Activated CD4-positive, alpha-beta T cell treated with anti-CD3 and anti-CD28 coated beads for 36 hours (primary cell): ENCODE data around the gene TBCCD1. TPM values are rescaled to one million over a fixed set of nuclear protein-coding genes. Genes with fewer than 3 reads are reported as not detected.
A peak's percentile ranks its signal among the peaks of the same experiment; 100 is the strongest.

ENCODE experiments used
- ATAC-seq: fragments of 200-7000 bp; cut with Tn5 transposase; one replicate; pipeline ENCODE4 v1.10.0; 2021; ENCODE audit warnings: mild to moderate bottlenecking, moderate library complexity
- CTCF ChIA-PET: fragments of 350-600 bp; sonication (Branson Sonifier 250); formaldehyde crosslinking; loops from one replicate; lab custom pipeline; 2021; ENCODE audit warnings: antibody characterized with exemption; lab: Charles Lee
- POLR2A ChIA-PET: fragments of 350-600 bp; sonication (Branson Sonifier 250); formaldehyde crosslinking; loops from one replicate; lab custom pipeline; 2021; ENCODE audit warnings: antibody characterized with exemption, inconsistent platforms; lab: Charles Lee
- DNase-seq: peaks from one replicate; pipeline ENCODE4 v3.0.0-alpha.2; 2020
- H3K27ac Mint-ChIP-seq: one replicate; pipeline ENCODE4 v1.8.0; 2021; ENCODE audit warnings: mixed read lengths
- H3K27me3 Mint-ChIP-seq: one replicate; pipeline ENCODE4 v1.8.0; 2021; ENCODE audit warnings: mixed read lengths
- H3K36me3 Mint-ChIP-seq: one replicate; pipeline ENCODE4 v1.8.0; 2021; ENCODE audit warnings: low read depth, mixed read lengths
- H3K4me1 Mint-ChIP-seq: one replicate; pipeline ENCODE4 v1.8.0; 2021; ENCODE audit warnings: mixed read lengths
- H3K4me3 Mint-ChIP-seq: one replicate; pipeline ENCODE4 v1.8.0; 2021; ENCODE audit warnings: mild to moderate bottlenecking, moderate library complexity, mixed read lengths
- H3K9me3 Mint-ChIP-seq: one replicate; pipeline ENCODE4 v1.8.0; 2021; ENCODE audit warnings: low read depth, mixed read lengths
- intact Hi-C, 2 experiments: fragments of 100-400 bp; cut with DNase I in 1 of 2; cut with micrococcal nuclease in 1 of 2; formaldehyde crosslinking; loops; one replicate each; pipeline versions ENCODE4 v1.14.2 to v1.15.1; 2022 to 2024; cut with DNase I, micrococcal nuclease
- total RNA-seq, 2 experiments: library from RNA; stranded (reverse); gene quantifications; one replicate each; pipeline ENCODE4 v1.2.3, GENCODE V29; 2021

Gene TBCCD1
- total RNA-seq, 2 experiments from 2014 or later: 10.5 to 11.4 TPM

DNA sequence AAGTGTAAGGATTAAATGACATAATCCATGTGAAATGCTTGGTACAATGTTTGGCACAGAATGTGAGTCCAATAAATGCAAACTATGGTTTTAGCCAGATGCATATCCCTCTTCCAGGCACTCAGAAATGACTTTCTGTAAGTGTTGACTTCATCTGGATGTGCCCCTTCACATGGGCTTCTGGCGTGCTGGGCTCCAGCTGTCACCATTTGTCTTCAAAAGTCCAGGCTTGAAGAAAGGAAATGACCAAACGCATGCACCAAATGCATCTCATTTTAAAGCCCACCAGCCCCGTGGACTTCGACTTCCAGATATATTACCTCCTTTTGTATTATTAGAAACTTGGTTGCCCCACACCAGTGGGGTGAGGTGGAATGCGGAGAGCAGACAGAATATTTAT, 46.7 kb downstream of the TBCCD1 start:
- POLR2A ChIA-PET: interaction anchor here (1.5 kb wide), 1 partner anchor 12 kb away, joined by 4 read pairs; no protein-coding TSS in a partner anchor
- no peaks in the 10 kb centered on the region for H3K27me3 Mint-ChIP-seq
- H3K27ac Mint-ChIP-seq: peak overlapping the region; percentile 71
- no peak overlapping the region for H3K4me3 Mint-ChIP-seq
- peaks cover 4% of the 10 kb centered on the region for H3K36me3 Mint-ChIP-seq
- CTCF ChIA-PET: interaction anchor here (0.6 to 5.5 kb wide), 8 partner anchors 8 to 698 kb away, joined by 3 to 59 read pairs (median 4); no protein-coding TSS in a partner anchor
- intact Hi-C loops: no loop called here
- peaks cover 6% of the 10 kb centered on the region for H3K9me3 Mint-ChIP-seq
- DNase-seq: no peak
- no peak for ATAC-seq
- peaks cover 67% of the 10 kb centered on the region for H3K4me1 Mint-ChIP-seq

DNA sequence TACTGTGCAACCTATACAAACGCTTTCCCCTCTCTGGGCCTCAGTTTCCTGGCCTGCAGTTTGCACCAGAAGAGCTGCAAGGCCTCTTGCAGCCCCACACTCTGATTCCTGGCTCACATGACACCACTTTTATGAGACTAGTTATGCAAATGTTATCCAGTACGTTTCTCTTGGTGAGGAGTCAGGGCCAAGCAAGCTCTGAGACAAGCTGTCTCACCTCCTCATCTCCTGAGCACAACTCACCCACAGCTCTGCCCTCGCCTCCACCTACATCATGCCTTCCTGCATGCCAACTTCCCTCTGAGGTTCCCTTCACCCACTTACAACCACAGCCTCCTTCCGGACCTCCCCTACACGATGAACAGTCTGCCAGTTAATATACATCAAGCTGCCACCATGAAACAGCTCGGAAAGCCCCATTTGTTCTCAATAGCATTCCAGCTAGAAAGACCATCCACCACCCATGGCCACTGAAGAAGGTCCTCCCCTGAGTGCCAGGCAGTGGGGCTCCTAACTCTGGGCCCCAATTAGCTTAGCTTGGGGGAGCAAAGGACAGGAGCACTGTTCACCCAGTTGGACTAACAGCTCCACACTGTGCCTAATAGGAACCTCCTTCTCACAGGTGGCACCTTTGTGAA, 48.0 kb downstream of the TBCCD1 start:
- DNase-seq (peak; percentile 84), ATAC-seq (peak; percentile 68)
- H3K36me3 Mint-ChIP-seq: peaks cover 4% of the 10 kb centered on the region
- ChIA-PET CTCF (interaction anchor here (0.6 to 5.5 kb wide), 11 partner anchors 8 to 302 kb away, joined by 3 to 59 read pairs (median 4); no protein-coding TSS in a partner anchor), POLR2A (interaction anchor here (0.7 to 2.0 kb wide), 6 partner anchors 13 to 581 kb away, joined by 3 to 27 read pairs (median 4); partner anchors contain the start of genes DNAJB11 and TRA2B)
- H3K4me3 Mint-ChIP-seq: peak overlapping the region; percentile 36
- peaks cover 80% of the 10 kb centered on the region for H3K4me1 Mint-ChIP-seq
- no peaks in the 10 kb centered on the region for H3K27me3 Mint-ChIP-seq
- intact Hi-C loops: no loop called here
- peak overlapping the region; percentile 93 for H3K27ac Mint-ChIP-seq
- H3K9me3 Mint-ChIP-seq: peaks cover 6% of the 10 kb centered on the region

DNA sequence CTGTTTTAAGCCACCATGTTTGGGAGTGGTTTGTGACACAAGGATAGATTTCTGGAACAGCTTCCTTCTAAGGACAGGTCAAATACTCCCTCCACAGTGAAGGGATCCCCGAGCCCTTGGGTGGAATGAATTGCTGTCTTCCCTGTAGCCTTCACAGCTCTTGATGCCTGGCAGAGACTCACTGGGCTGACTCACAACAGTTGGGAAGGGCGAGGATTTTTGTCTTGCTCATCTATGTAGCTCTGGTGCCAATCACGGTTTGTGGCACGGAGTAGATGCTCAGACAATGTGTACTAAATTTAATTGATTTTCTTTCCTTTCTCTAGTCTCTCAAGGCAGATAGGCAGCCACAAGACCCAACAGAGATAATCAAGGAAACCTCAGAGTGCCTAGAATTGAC, 49.9 kb downstream of the TBCCD1 start:
- intact Hi-C loops: no loop called here
- Mint-ChIP-seq H3K36me3 (peaks cover 4% of the 10 kb centered on the region), H3K4me1 (peaks cover 93% of the 10 kb centered on the region), H3K9me3 (peaks cover 6% of the 10 kb centered on the region), H3K27ac (peak overlapping the region; percentile 38), H3K4me3 (no peak overlapping the region), H3K27me3 (no peaks in the 10 kb centered on the region)
- POLR2A ChIA-PET: interaction anchor here (1.2 kb wide), 1 partner anchor 15 kb away, joined by 3 read pairs; no protein-coding TSS in a partner anchor
- CTCF ChIA-PET: interaction anchor here (0.5 to 5.5 kb wide), 8 partner anchors 10 to 267 kb away, joined by 3 to 59 read pairs (median 4); no protein-coding TSS in a partner anchor
- ATAC-seq (no peak), DNase-seq (peak; percentile 41)

DNA sequence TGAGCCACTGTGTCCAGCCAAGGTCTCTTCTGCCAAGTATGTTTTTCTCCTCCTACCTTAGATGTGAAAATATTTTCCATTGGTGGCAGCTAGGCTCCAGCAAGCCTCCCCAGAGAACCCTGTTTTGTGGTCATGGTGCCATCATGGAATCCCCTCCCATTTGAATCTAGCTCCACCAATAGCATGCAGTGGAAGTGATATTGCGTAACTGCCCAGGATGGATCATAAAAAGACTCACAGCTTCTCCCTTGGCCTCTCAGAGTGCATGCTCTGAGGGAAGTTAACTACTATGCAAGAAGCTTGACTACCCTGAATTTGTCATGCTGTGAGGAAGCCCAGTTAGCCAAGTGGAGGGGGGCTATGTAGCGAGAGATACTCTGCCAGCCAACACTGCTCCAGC, 50.5 kb downstream of the TBCCD1 start:
- intact Hi-C loops: no loop called here
- no peak for DNase-seq
- H3K4me1 Mint-ChIP-seq: peaks cover 95% of the 10 kb centered on the region
- peaks cover 4% of the 10 kb centered on the region for H3K36me3 Mint-ChIP-seq
- POLR2A ChIA-PET: interaction anchor here (1.2 kb wide), 1 partner anchor 16 kb away, joined by 3 read pairs; no protein-coding TSS in a partner anchor
- CTCF ChIA-PET: interaction anchor here (0.5 to 5.5 kb wide), 7 partner anchors 10 to 266 kb away, joined by 3 to 59 read pairs (median 4); no protein-coding TSS in a partner anchor
- ATAC-seq: no peak
- peaks cover 6% of the 10 kb centered on the region for H3K9me3 Mint-ChIP-seq
- no peaks in the 10 kb centered on the region for H3K27me3 Mint-ChIP-seq
- no peak overlapping the region for H3K4me3 Mint-ChIP-seq
- H3K27ac Mint-ChIP-seq: no peak overlapping the region

DNA sequence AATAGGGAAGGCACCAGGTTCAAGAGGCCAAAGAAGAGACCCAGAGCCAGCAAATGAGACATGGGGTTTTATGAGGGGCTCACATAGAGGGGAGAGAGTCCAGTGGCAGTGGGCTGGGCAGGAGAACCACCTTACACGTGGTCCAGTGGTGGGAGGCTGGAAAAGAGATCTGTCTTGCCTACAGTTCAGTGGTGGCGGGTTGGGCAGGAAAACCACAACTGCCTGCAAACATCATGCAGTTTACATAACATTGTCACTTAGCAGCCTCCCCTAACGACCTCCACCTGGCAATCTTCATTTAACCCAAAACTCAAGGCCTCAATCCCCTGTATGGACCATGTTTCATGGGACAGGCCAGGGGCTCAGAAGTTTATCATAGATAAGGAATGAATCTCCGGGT, 52.0 kb downstream of the TBCCD1 start:
- CTCF ChIA-PET: interaction anchor here (0.6 to 1.2 kb wide), 3 partner anchors 14 to 279 kb away, joined by 3 to 5 read pairs (median 4); no protein-coding TSS in a partner anchor
- intact Hi-C loops: loop anchor here in 1 of 2 experiments (2.0 kb wide), 1 partner anchor 96 kb away; no protein-coding TSS in a partner anchor
- Mint-ChIP-seq H3K4me1 (peaks cover 95% of the 10 kb centered on the region), H3K36me3 (peaks cover 4% of the 10 kb centered on the region), H3K27me3 (no peaks in the 10 kb centered on the region), H3K4me3 (no peak overlapping the region), H3K9me3 (peaks cover 6% of the 10 kb centered on the region), H3K27ac (peak overlapping the region; percentile 79)
- DNase-seq (peak; percentile 56), ATAC-seq (no peak)
- POLR2A ChIA-PET: no interaction called here

DNA sequence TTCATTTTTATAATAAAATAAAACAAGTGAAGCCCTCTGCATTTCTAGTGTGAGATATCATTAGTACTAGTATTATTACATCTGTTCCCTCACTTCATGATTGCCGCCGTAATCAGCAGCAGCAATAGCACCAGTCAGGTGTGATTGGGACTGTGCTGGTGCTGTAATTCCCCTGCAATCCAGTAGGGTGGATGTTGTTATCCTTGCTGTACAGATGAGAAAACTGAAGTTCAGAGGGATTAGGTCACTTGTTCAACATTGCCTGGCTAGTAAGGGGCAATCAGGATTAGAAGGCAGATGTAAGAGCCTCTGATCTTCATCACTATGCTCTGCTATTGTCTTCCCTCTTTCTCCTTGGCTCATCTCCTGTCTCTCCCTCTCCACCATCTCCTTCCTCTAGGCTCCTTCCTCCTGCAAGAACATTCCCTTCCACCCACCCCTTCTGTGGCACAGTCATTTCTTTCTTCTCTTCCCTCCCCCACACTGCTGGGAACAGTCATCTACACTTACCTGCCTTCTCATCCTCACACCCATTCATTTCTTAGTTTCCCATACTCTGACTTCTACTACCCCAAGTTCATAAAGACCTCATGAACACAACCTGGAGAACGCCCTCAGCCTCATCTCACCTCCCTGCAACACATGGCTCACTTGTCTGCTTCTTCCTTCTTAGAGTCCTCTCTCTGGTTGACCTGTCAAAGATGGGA, 52.7 kb downstream of the TBCCD1 start:
- POLR2A ChIA-PET: no interaction called here
- H3K4me1 Mint-ChIP-seq: peaks cover 95% of the 10 kb centered on the region
- intact Hi-C loops: loop anchor here (1.0 to 5.0 kb wide), 5 partner anchors 20 to 368 kb away; no protein-coding TSS in a partner anchor

DNA sequence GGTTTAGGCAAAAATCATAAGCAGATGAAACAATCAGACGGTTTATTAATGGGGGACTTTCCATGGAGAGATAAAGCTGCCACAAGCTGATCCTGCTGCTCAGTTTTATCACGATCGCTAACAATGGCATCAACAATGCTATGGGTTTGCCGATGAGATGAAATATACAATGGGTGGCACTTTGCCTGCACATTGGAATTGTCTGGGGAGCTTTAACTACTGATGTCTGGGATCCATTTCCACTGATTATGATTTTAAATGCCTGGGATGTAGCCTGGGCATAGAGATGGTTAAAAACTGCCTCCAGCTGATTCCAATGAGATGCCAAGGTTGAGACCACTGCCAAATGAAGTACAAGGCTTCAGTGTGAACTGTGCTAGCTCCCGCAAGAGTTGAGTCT, 53.8 kb downstream of the TBCCD1 start:
- no peak overlapping the region for H3K27ac Mint-ChIP-seq
- H3K4me3 Mint-ChIP-seq: no peak overlapping the region

More for the DNA sequence above, 52.7 kb downstream of the TBCCD1 start:
- CTCF ChIA-PET: interaction anchor here (0.7 to 1.6 kb wide), 3 partner anchors 19 to 264 kb away, joined by 3 to 11 read pairs (median 3); no protein-coding TSS in a partner anchor
- peaks cover 6% of the 10 kb centered on the region for H3K9me3 Mint-ChIP-seq
- ATAC-seq (peak; percentile 67), DNase-seq (peak; percentile 67)
- peaks cover 4% of the 10 kb centered on the region for H3K36me3 Mint-ChIP-seq
- peak overlapping the region; percentile 79 for H3K27ac Mint-ChIP-seq
- H3K27me3 Mint-ChIP-seq: no peaks in the 10 kb centered on the region
- no peak overlapping the region for H3K4me3 Mint-ChIP-seq

DNA sequence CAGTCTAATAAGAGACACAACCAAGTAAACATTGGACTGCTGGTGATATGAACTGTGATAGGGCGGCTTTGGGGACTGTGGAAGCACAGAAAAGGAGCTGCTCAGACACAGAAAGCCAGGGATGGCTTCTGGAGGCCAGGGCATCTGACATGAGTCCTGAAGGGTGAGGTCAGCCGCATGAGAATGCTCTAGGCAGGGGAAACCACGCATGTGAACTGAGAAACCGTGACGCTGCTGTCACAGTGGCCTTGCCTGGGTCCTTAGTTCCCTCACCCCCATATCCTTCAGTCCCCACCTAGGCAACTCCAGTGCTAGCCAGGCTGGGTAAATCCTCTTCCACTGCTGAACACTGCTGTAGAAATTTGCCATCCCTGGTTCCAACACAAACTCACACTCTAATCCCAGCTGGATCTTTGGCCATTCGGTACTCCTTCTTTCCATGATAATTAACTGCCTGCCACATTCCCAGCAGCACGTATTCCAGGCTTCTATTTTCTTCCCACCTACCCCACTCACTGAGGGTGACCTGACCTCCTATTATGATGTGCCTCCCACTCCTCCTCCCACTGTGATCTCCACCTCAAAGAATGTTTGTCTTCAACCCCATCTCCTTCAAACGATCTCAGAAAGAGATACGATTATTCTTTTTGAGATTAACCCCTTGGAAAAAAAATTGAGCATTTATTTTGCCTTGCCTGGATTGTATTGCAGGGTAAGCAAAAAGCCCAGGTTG, 54.4 kb downstream of the TBCCD1 start:
- DNase-seq (no peak), ATAC-seq (no peak)
- Mint-ChIP-seq H3K36me3 (peaks cover 4% of the 10 kb centered on the region), H3K4me3 (no peak overlapping the region), H3K27ac (no peak overlapping the region), H3K4me1 (peaks cover 80% of the 10 kb centered on the region), H3K27me3 (no peaks in the 10 kb centered on the region), H3K9me3 (peaks cover 6% of the 10 kb centered on the region)
- POLR2A ChIA-PET: no interaction called here
- CTCF ChIA-PET: interaction anchor here (0.7 to 1.6 kb wide), 8 partner anchors 16 to 173 kb away, joined by 3 to 11 read pairs (median 3); no protein-coding TSS in a partner anchor
- intact Hi-C loops: loop anchor here (5.0 kb wide), 3 partner anchors 80 to 370 kb away; no protein-coding TSS in a partner anchor

More for the DNA sequence above, 53.8 kb downstream of the TBCCD1 start:
- no peaks in the 10 kb centered on the region for H3K27me3 Mint-ChIP-seq
- ChIA-PET POLR2A (no interaction called here), CTCF (interaction anchor here (0.7 to 1.6 kb wide), 9 partner anchors 16 to 263 kb away, joined by 3 to 11 read pairs (median 3); no protein-coding TSS in a partner anchor)
- H3K9me3 Mint-ChIP-seq: peaks cover 6% of the 10 kb centered on the region
- intact Hi-C loops: loop anchor here (5.0 kb wide), 3 partner anchors 81 to 369 kb away; no protein-coding TSS in a partner anchor
- DNase-seq (no peak), ATAC-seq (no peak)
- peaks cover 4% of the 10 kb centered on the region for H3K36me3 Mint-ChIP-seq
- H3K4me1 Mint-ChIP-seq: peaks cover 86% of the 10 kb centered on the region

DNA sequence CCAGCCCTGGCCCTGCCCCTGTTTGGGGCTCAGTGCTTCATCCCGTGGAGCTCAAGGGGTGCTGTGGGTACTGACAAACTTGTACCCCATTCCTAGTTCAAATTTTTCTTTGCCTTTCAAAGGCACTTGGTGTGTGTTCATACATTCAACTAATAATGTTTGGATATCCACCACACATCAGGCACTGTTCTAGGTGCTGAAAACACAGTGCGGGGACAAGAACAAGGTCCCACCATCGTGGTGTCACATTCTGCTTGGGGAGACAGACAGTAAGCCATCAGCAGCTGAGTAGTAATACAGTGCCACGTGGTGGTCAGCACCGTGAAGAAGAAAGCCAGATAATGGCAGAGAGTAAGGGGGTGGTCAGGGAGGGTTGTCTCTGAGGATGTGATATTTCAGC, 55.4 kb downstream of the TBCCD1 start:
- H3K9me3 Mint-ChIP-seq: peaks cover 2% of the 10 kb centered on the region
- H3K4me1 Mint-ChIP-seq: peaks cover 74% of the 10 kb centered on the region
- H3K27ac Mint-ChIP-seq: peak overlapping the region; percentile 5
- CTCF ChIA-PET: interaction anchor here (0.6 to 1.5 kb wide), 5 partner anchors 8 to 105 kb away, joined by 3 to 11 read pairs (median 3); no protein-coding TSS in a partner anchor
- ATAC-seq: no peak
- POLR2A ChIA-PET: no interaction called here
- H3K36me3 Mint-ChIP-seq: peaks cover 2% of the 10 kb centered on the region
- H3K4me3 Mint-ChIP-seq: no peak overlapping the region
- DNase-seq: no peak
- intact Hi-C loops: loop anchor here (1.0 to 5.0 kb wide), 4 partner anchors 10 to 371 kb away; no protein-coding TSS in a partner anchor
- no peaks in the 10 kb centered on the region for H3K27me3 Mint-ChIP-seq

DNA sequence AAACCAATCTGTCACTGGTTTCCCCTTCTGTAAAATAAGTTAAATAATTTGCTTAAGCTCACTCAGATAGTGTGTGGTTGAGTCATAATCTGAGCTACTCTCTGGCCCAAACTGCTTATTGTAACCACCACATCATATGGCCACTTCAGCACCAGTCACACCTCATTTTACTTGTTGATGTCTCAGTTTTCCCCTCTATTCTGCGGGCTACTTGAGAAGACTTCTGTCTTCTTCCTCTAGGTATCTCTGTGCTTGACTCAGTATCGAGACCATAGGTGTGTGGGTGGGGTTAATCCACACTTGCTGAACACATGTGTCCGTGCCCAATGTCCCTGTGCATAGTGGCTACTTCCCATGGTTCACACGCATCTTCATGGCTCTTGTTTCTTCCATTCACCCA, 55.9 kb downstream of the TBCCD1 start:
- Mint-ChIP-seq H3K9me3 (no peaks in the 10 kb centered on the region), H3K27ac (peak overlapping the region; percentile 70), H3K27me3 (no peaks in the 10 kb centered on the region), H3K4me3 (no peak overlapping the region), H3K4me1 (peaks cover 77% of the 10 kb centered on the region), H3K36me3 (no peaks in the 10 kb centered on the region)
- POLR2A ChIA-PET: interaction anchor here (0.7 kb wide), 1 partner anchor 24 kb away, joined by 6 read pairs; no protein-coding TSS in a partner anchor
- ATAC-seq: peak; percentile 61
- intact Hi-C loops: loop anchor here (1.0 to 5.0 kb wide), 4 partner anchors 10 to 371 kb away; no protein-coding TSS in a partner anchor
- CTCF ChIA-PET: interaction anchor here (0.6 to 1.5 kb wide), 6 partner anchors 8 to 106 kb away, joined by 3 to 11 read pairs (median 3); no protein-coding TSS in a partner anchor
- DNase-seq: peak; percentile 54
